Fibroblast of lung (primary cell): ENCODE measurements around the gene RRM1.

Experiments used
- CTCF ChIP-seq, 2 donors: IDR thresholded peaks in 1 of 2; conservative IDR thresholded peaks in 1 of 2; 1 replicate in 1 of 2; 2 replicates in 1 of 2; pipeline ENCODE4 v1.5.1; 2011 to 2012; ENCODE audit warnings: low read length in 2 of 2, control low read depth in 1 of 2, inconsistent platforms in 1 of 2, low read depth in 1 of 2, mild to moderate bottlenecking in 1 of 2
- EZH2 ChIP-seq: IDR thresholded peaks from 2 replicates; pipeline ENCODE4 v1.5.1; 2012; ENCODE audit warnings: low read length, control low read depth, mild to moderate bottlenecking; ENCODE audit errors: missing control alignments

DNA sequence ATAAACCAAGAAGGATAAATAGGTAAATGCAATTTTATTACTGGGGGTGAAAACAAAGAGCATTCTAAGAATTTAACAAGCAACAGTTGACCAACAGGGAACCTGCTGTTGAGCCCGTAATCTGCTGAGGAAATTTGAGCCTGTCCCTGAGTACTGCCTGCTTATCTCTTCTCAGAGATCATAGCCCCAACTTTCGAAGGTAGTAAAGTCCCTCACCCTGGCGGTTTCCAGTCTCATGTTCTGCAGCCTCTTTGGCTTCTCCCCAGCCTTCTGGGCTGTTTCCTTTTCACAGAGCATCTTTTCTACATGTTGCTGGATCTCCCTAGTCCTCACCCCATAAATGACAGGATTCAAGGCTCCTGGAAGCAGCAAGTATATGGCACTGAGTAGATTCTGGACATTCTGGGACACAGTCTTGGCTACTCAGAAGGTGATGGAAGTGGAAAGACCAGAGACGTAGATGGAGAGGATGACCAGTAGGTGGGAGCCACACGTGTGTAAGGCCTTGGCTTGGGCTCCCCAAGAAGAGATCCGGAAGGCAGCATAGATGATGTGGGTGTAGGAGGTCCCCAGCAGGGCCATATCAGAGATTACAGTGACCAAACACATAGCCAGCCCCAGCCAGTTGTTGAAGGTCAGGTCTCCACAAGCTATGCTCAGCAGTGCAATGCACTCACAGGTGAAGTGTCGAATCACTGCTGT is 51.6 kb downstream of the RRM1 start:
- TF ChIP-seq CTCF (conservative IDR thresholded peaks at IDR 0.05 in 1 of 2, IDR thresholded peaks at IDR 0.05 in 1 of 2; ENCODE audit: low read depth in 1 of 2, low read length in 2 of 2) (no peak), EZH2 (no peak)
